Gastrocnemius medialis (tissue), 4 donors: ENCODE results near the gene ATOH7.

Source experiments
- CTCF ChIP-seq, 5 experiments: fragments of 450-650 bp in 3 of 5; fragments of 200-600 bp in 2 of 5; sonication (generic) in 2 of 5; IDR thresholded peaks in 4 of 5; conservative IDR thresholded peaks in 1 of 5; 1 replicate in 4 of 5; 2 replicates in 1 of 5; pipeline ENCODE4 v1.5.1; 2016 to 2019; ENCODE audit warnings: antibody characterized with exemption in 5 of 5, mild to moderate bottlenecking in 3 of 5, moderate library complexity in 3 of 5
- POLR2A ChIP-seq, 2 donors: fragments of 450-650 bp; IDR thresholded peaks; one replicate each; pipeline ENCODE4 v1.6.1; 2017; ENCODE audit warnings: antibody characterized with exemption in 2 of 2, mild to moderate bottlenecking in 2 of 2, moderate library complexity in 2 of 2

DNA sequence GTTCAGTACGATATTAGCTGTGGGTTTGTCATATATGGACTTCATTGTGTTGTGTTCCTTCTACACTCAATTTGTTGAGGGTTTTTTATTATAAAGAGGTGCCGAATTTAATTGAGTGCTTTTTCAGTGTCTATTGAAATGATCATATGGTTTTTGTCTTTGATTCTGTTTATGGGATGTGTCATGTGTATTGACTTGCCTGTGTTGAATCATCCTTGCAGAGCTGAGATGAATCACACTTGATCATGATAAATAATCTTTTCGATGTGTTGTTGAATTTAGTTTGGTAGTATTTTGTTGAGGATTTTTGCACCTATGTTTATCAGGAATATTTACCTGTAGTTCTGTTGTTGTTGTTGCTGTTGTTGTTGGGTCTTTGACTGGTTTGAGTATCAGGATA, 39.8 kb downstream of the ATOH7 start:
- TF ChIP-seq CTCF (IDR thresholded peaks at IDR 0.05 in 4 of 5, conservative IDR thresholded peaks at IDR 0.05 in 1 of 5) (no peak), POLR2A (IDR thresholded peaks at IDR 0.05) (no peak)
